COR-L47 (cell line): ENCODE measurements around the gene SENP1.

Experiments used
- DNase-seq: peaks from one replicate; lab custom pipeline; 2025; lab: John Stamatoyannopoulos, UW

SENP1 gene

DNA sequence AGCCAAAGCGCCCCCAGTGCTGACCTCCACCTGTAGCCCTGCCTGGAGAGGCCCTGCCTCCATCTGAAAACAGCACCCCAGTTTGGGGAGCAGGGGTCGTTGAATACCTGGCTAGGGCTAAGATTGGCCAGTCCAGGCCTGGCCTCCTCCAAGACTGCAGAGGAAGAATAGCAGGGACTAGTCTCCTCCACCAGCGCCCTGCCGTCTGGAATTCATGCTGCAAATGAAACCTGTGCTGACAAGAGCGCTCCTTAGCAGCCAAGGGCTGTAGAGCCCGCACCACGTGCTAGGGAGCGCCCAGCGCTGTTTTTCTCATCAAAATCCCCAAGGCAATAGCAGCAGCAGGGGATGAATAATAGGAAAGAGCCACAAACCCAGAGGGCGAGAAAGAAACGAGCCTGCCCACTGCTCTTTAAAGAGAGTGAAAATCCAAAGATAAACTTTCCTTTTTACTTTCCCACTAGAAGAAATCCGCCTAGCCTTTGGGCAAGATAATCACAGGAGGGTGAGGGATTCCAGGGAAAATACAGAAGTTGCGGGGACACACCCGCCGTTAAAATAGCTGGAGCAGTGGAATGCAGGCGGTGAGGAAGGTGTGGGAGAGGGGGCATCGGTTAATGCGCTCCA lies 104.9 kb downstream of the SENP1 start:
- DNase-seq, result no peak

- no peak for DNase-seq
Measured at GRCh38 chr12:47999816-48000215, 106.1 kb downstream of the SENP1 start.

GRCh38 chr12:47997321-47997720 lies 108.6 kb downstream of the SENP1 start:
- DNase-seq, result no peak

GRCh38 chr12:47995981-47996401 lies 109.9 kb downstream of the SENP1 start:
- DNase-seq, result no peak

DNA sequence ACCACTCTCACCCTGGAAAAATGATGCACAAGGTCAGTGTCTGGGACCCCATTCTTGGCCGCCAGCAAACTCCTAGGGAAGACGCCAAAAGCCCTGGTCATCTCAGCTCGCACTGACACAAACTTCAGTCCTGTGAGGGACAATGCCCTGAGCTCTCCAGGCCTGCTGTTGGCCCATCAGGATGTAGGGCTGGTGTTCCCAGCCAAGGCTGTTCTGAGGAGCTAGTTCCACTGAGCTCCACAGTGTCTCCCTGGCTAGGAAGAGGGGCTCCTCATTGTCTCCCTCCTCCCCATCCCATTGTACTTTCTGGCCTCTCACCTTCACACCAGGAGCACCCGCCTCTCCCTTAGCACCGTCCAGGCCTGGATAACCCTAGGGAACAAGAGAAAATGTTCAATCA lies 112.4 kb downstream of the SENP1 start:
- DNase-seq, result no peak
